ENCODE data around the gene HOXD9. TPM values are rescaled to one million over a fixed set of nuclear protein-coding genes. Genes with fewer than 3 reads are reported as not detected.

HOXD9 gene
- total RNA-seq, 1 experiment from 2014 or later, result not detected

GRCh38 chr2:176125772-176126054 is 3.2 kb downstream of the HOXD9 start:
- no peak overlapping the region for H2BK5ac ChIP-seq (ENCODE audit: insufficient read length, low read length)
- no peak overlapping the region for H2BK12ac ChIP-seq (ENCODE audit: insufficient read length, low read depth, low read length)
- H2BK120ac ChIP-seq (ENCODE audit: low read depth, low read length, poor library complexity, severe bottlenecking), result no peak overlapping the region
- H3K9me3 ChIP-seq (ENCODE audit: control insufficient read depth, low read depth, low read length), result no peaks in the 10 kb centered on the region
- no peaks in the 10 kb centered on the region for H3K23me2 ChIP-seq (ENCODE audit: insufficient read length, low read depth, low read length, poor library complexity, severe bottlenecking)
- no peaks in the 10 kb centered on the region for H3K79me2 ChIP-seq (ENCODE audit: insufficient read depth, low read length)
- no peak overlapping the region for H3K27ac ChIP-seq (ENCODE audit: insufficient read length, low read depth, low read length)
- no peak overlapping the region for H3K14ac ChIP-seq (ENCODE audit: insufficient read depth, low read length)
- no peak overlapping the region for H2AFZ ChIP-seq (ENCODE audit: low read length)
- no peak overlapping the region for H3K4me2 ChIP-seq (ENCODE audit: insufficient read depth, insufficient read length, low read length)
- no peak overlapping the region for H3K27ac Mint-ChIP-seq
- no peaks in the 10 kb centered on the region; a peak in 2 of 7 replicates for H3K36me3 Mint-ChIP-seq (ENCODE audit: insufficient read depth in 1 of 3, low read depth in 3 of 3)
- H3K79me1 ChIP-seq (ENCODE audit: insufficient read depth, low read depth, low read length, poor library complexity, severe bottlenecking), result no peaks in the 10 kb centered on the region
- H3K27me3 Mint-ChIP-seq (ENCODE audit: low read depth), result peaks cover 97% of the 10 kb centered on the region
- no peak overlapping the region for H4K8ac ChIP-seq (replicated peaks; ENCODE audit: insufficient read length, low read depth, low read length)
- no peak overlapping the region for H2BK15ac ChIP-seq (ENCODE audit: low read depth, low read length)
- H3K9me3 Mint-ChIP-seq, result peaks cover 0 to 13% of the 10 kb centered on the region in 2 experiments; a peak in 4 of 5 replicates
- no peak overlapping the region for H4K91ac ChIP-seq (ENCODE audit: insufficient read length, low read depth, low read length)
- no peak overlapping the region for H3K4me3 Mint-ChIP-seq
- H3K4ac ChIP-seq (ENCODE audit: low read depth, low read length), result no peak overlapping the region
- no peak overlapping the region for H3K18ac ChIP-seq (ENCODE audit: insufficient read length, low read depth, low read length)
- WGBS (ENCODE audit: extremely low coverage, insufficient read length, low lambda C conversion rate), result no CpG with 5 or more reads among the region's 6 CpGs
- peaks cover 91% of the 10 kb centered on the region for H3K27me3 ChIP-seq (ENCODE audit: insufficient read depth, low read length)
- no peak overlapping the region for H3K9ac ChIP-seq (ENCODE audit: extremely low read depth, insufficient read length, low read length)
- H3T11ph ChIP-seq (ENCODE audit: low read length), result no peak overlapping the region
- no peak overlapping the region for H4K5ac ChIP-seq (ENCODE audit: insufficient read length, low read depth, low read length)
- no peaks in the 10 kb centered on the region for H4K20me1 ChIP-seq (ENCODE audit: control insufficient read depth, insufficient read depth, insufficient read length)
- H2BK20ac ChIP-seq (ENCODE audit: low read depth, low read length, poor library complexity, severe bottlenecking), result no peak overlapping the region
- peak; percentile 30 for DNase-seq
- TF ChIP-seq CTCF (conservative IDR thresholded peaks at IDR 0.05), result no peak
- peaks cover 12 to 22% of the 10 kb centered on the region in 2 experiments for H3K4me1 Mint-ChIP-seq
- H3K4me1 ChIP-seq (ENCODE audit: insufficient read depth, low read length), result no peaks in the 10 kb centered on the region
- H3K56ac ChIP-seq (ENCODE audit: insufficient read length, low read depth, low read length), result no peak overlapping the region
- H2AK5ac ChIP-seq (ENCODE audit: insufficient read length, low read length), result no peak overlapping the region
- H3K23ac ChIP-seq (ENCODE audit: insufficient read length, low read depth, low read length), result no peak overlapping the region

All from H9 (cell line).